Mesothelial cell of epicardium (in vitro differentiated cells): ENCODE results near the gene LGALS1. TPM values are rescaled to one million over a fixed set of nuclear protein-coding genes. Genes with fewer than 3 reads are reported as not detected.
A peak's percentile ranks its signal among the peaks of the same experiment; 100 is the strongest.

ENCODE experiments used
- DNase-seq, 2 experiments: peaks; one replicate each; pipeline ENCODE4 v3.0.0; 2021; ENCODE audit warnings: low spot score in 2 of 2; ENCODE audit not compliant: unreplicated experiment in 2 of 2
- H3K27ac Mint-ChIP-seq: 2 replicates; pipeline ENCODE4 v1.8.0; 2021; ENCODE audit warnings: mixed read lengths
- H3K27me3 Mint-ChIP-seq: 2 replicates; pipeline ENCODE4 v1.8.0; 2021; ENCODE audit warnings: low read depth, mixed read lengths
- H3K36me3 Mint-ChIP-seq: 2 replicates; pipeline ENCODE4 v1.8.0; 2021; ENCODE audit warnings: mixed read lengths
- H3K4me1 Mint-ChIP-seq: 2 replicates; pipeline ENCODE4 v1.8.0; 2021; ENCODE audit warnings: mixed read lengths
- H3K4me3 Mint-ChIP-seq: 2 replicates; pipeline ENCODE4 v1.8.0; 2021; ENCODE audit warnings: mild to moderate bottlenecking, moderate library complexity, mixed read lengths
- H3K9me3 Mint-ChIP-seq: 2 replicates; pipeline ENCODE4 v1.8.0; 2021; ENCODE audit warnings: mixed read lengths
- total RNA-seq: library from RNA; stranded (reverse); gene quantifications from 3 replicates; pipeline ENCODE4 v1.2.1, GENCODE V29; 2021
- TF ChIP-seq, protein P1 (sequence below): fragments of 200-600 bp; sonication (generic); IDR thresholded peaks from one replicate; pipeline ENCODE4 v1.5.0; 2021; ENCODE audit warnings: antibody characterized with exemption; ENCODE audit not compliant: unreplicated experiment

The LGALS1 gene
- total RNA-seq, 1 donor from 2014 or later: 238 TPM

DNA sequence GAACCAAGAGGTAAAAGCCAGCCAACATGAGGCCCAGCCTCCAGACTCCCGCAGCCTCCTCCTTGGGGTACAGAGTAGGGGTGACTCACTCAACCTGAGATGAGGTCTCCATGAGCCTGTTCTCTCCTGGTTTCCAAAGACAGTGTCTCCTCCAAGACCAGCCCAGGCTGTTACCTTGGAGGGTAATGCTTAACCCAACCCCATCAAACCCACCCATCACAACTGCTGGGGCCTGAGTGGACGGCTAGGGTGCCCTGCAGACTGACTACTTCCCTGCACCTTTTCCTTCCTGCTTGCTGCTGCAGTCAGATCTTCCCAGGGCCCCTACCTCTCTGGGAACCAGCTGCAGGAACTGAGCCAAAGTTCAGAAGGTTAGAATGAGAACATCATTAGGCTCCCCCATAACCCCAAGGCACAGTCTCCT lies 5.6 kb downstream of the LGALS1 start:
- DNase-seq: no peak
- peaks cover 23% of the 10 kb centered on the region for H3K4me1 Mint-ChIP-seq
- TF ChIP-seq, protein P1, sequence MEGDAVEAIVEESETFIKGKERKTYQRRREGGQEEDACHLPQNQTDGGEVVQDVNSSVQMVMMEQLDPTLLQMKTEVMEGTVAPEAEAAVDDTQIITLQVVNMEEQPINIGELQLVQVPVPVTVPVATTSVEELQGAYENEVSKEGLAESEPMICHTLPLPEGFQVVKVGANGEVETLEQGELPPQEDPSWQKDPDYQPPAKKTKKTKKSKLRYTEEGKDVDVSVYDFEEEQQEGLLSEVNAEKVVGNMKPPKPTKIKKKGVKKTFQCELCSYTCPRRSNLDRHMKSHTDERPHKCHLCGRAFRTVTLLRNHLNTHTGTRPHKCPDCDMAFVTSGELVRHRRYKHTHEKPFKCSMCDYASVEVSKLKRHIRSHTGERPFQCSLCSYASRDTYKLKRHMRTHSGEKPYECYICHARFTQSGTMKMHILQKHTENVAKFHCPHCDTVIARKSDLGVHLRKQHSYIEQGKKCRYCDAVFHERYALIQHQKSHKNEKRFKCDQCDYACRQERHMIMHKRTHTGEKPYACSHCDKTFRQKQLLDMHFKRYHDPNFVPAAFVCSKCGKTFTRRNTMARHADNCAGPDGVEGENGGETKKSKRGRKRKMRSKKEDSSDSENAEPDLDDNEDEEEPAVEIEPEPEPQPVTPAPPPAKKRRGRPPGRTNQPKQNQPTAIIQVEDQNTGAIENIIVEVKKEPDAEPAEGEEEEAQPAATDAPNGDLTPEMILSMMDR: no peak
- H3K36me3 Mint-ChIP-seq: no peaks in the 10 kb centered on the region
- no peaks in the 10 kb centered on the region for H3K9me3 Mint-ChIP-seq
- no peak overlapping the region for H3K4me3 Mint-ChIP-seq
- H3K27me3 Mint-ChIP-seq: no peaks in the 10 kb centered on the region
- H3K27ac Mint-ChIP-seq: no peak overlapping the region

DNA sequence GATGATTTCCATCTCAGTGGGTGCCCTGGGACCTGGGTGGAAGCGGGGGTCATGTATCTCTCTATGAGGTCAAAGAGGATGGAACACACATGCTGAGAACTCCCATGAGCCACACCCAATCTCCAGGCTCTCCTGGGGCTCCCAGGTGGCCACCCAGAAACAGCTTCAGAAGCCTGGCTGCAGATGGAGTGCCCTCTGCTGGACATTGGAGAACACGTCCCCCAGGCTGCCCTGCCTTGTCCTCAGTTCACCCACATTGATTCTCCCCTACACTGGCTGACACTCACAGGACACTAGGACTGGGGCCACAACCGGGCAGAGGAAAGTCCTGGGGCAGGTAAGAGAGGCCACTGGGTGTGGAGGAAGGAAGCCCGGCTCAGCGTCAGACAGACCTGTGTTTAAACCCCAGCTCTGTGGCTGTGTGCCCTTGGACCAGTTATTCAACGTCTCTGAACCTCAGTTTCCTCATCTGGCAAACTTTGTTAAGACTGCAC lies 6.2 kb downstream of the LGALS1 start:
- TF ChIP-seq, protein P1: peak; percentile 73
- no peaks in the 10 kb centered on the region for H3K9me3 Mint-ChIP-seq
- peak in 1 of 2 experiments; percentile 72 for DNase-seq
- H3K27ac Mint-ChIP-seq: no peak overlapping the region
- H3K36me3 Mint-ChIP-seq: no peaks in the 10 kb centered on the region
- H3K27me3 Mint-ChIP-seq: no peaks in the 10 kb centered on the region
- no peak overlapping the region for H3K4me3 Mint-ChIP-seq
- peaks cover 21% of the 10 kb centered on the region for H3K4me1 Mint-ChIP-seq

DNA sequence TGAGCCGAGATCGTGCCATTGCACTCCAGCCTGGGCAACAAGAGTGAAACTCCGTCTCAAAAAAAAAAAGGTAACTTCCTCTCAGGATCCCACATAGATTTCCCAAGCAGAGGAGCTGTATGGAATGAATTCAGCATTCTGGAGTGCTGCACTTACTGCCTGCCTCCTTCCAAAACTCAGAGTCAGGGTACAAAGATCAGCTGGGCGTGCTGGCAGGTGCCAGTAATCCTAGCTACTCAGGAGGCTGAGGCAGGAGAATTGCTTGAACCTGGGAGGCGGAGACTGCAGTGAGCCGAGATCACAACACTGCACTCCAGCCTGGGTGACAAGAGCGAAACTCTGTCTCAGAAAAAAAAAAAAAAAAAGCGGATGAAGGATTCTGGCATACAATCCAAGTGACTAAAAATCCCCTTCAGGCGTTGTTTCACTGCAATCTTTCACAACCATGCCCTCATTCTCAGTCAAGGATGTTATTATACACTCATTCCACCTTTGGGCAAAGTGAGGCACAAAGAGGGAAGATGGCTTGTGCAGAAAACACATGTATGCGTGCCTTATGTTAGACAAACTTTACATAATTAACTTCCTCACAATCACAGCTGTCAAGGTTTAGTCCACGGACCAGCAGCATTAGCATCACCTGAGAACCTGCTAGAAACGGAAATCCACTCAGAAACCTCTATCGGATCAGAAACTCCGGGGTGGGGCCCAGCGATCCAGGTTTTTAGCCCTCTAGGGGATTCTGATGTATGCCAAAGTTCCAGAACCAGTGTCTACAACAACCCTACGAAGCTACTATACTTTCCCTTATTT lies 9.6 kb downstream of the LGALS1 start:
- H3K27ac Mint-ChIP-seq: peak overlapping the region; percentile 9
- peaks cover 21% of the 10 kb centered on the region for H3K4me1 Mint-ChIP-seq
- no peaks in the 10 kb centered on the region for H3K27me3 Mint-ChIP-seq
- TF ChIP-seq, protein P1: no peak
- peak overlapping the region; percentile 98 for H3K4me3 Mint-ChIP-seq
- H3K36me3 Mint-ChIP-seq: peaks cover 8% of the 10 kb centered on the region
- no peaks in the 10 kb centered on the region for H3K9me3 Mint-ChIP-seq
- DNase-seq: no peak

DNA sequence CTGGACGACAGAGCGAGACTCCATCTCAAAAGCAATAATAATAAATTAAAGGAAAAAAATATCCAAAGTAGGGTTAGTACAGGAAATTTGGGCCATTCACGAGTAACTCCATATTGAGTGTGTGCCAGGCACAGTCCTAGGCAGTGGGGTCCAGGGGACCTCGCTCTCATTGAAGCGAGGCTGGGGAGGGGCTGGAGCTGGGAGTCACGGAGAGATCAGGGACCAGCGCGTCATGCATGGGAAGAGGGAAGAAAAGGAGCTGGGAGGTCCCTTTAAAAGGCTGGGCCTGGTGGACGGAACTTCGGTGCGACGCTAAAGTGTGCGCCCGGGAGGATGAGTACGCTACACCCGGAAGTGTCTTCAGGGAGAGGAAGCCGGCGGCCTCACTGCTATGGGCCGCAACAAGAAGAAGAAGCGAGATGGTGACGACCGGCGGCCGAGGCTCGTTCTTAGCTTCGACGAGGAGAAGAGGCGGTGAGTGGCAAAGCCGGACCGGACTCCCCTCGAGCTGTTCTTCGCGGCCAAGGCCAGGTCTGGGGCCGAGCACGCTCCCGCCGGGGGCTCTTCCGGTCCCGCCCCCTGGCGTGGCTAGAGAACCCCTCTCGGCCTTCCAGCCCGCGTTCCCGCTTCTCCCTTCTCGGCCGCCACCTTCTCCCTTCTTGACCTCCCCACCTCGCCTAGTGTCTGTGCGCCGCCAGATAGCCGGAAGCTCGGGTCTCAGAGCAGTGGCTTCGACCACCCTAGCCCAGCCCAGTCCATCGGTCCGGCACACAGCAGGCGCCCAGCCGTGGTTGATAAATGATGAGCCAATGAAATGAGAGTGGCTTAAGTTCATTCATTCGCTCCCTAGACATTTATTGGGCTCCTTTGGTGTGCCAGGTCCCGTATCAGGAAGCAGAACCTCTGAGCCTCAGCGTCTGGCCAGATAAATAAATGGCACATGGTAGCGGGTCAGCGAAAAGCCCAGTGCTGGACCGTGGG lies 10.9 kb downstream of the LGALS1 start, which contains the start of gene NOL12:
TSS of gene NOL12 (plus strand) at position 342 of the 981 bp plus-strand sequence. CDS start at position 392, 50 bp downstream.
- Mint-ChIP-seq H3K9me3 (no peaks in the 10 kb centered on the region), H3K27ac (peak within 1 kb of the TSS; percentile 97), H3K27me3 (no peaks in the 10 kb centered on the region), H3K4me1 (peaks cover 18% of the 10 kb centered on the region), H3K36me3 (peaks cover 15% of the 10 kb centered on the region), H3K4me3 (peak within 1 kb of the TSS; percentile 98)
- DNase-seq: peak in 1 of 2 experiments; percentile 83
- TF ChIP-seq, protein P1: no peak

DNA sequence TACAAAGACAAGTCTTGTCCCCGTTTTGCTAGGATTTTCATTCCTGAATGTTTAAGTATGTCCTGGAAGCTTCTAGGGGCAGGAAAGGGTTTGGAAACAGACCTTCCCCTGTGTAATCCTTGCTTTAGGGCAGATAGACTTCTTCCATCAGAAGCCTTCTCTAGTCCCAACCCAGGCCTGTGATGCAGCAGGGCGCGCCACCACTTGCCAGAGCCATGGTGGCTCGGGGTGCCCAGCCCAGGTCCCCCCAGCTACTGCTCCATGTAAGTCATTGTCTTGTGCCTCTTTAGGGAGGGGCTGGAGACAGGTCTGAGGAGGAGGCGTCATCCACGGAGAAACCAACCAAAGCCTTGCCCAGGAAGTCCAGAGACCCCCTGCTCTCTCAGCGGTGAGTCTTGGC lies 15.0 kb downstream of the LGALS1 start:
- Mint-ChIP-seq H3K9me3 (no peaks in the 10 kb centered on the region), H3K4me1 (peaks cover 14% of the 10 kb centered on the region), H3K4me3 (no peak overlapping the region), H3K27ac (no peak overlapping the region), H3K36me3 (peaks cover 24% of the 10 kb centered on the region), H3K27me3 (no peaks in the 10 kb centered on the region)
- DNase-seq: no peak
- TF ChIP-seq, protein P1: no peak
